HG03097 (cell line): ENCODE measurements around the gene ADARB2.

Source experiments
- ATAC-seq: cut with Tn5 transposase; IDR thresholded peaks from one replicate; pipeline ENCODE4 v1.9.1; 2021; ENCODE audit not compliant: unreplicated experiment, low FRiP score

Gene ADARB2

GRCh38 chr10:1311726-1312125 is 425.6 kb downstream of the ADARB2 start:
- ATAC-seq = no peak

- ATAC-seq = no peak
Observed at GRCh38 chr10:1310271-1310789, 427.0 kb downstream of the ADARB2 start.

GRCh38 chr10:1309617-1310270 is 427.6 kb downstream of the ADARB2 start:
- no peak for ATAC-seq

- ATAC-seq = no peak
Observed at GRCh38 chr10:1308962-1309616, 428.2 kb downstream of the ADARB2 start.

- ATAC-seq = no peak
Observed at GRCh38 chr10:1308173-1308961, 429.0 kb downstream of the ADARB2 start.

GRCh38 chr10:1301143-1301542 is 436.2 kb downstream of the ADARB2 start:
- no peak for ATAC-seq

- ATAC-seq = no peak
Observed at GRCh38 chr10:1300218-1300617, 437.1 kb downstream of the ADARB2 start.

GRCh38 chr10:1299041-1299726 is 438.1 kb downstream of the ADARB2 start:
- no peak for ATAC-seq

- ATAC-seq = no peak
Observed at GRCh38 chr10:1297566-1298301, 439.6 kb downstream of the ADARB2 start.

GRCh38 chr10:1295756-1296480 is 441.4 kb downstream of the ADARB2 start:
- ATAC-seq = no peak

- ATAC-seq = no peak
Observed at GRCh38 chr10:1294748-1295147, 442.6 kb downstream of the ADARB2 start.

GRCh38 chr10:1293636-1294435 is 443.5 kb downstream of the ADARB2 start:
- ATAC-seq = no peak

GRCh38 chr10:1293157-1293556 is 444.2 kb downstream of the ADARB2 start:
- no peak for ATAC-seq

GRCh38 chr10:1292611-1293031 is 444.7 kb downstream of the ADARB2 start:
- ATAC-seq = no peak

- ATAC-seq = no peak
Observed at GRCh38 chr10:1291178-1292090, 445.9 kb downstream of the ADARB2 start.

- ATAC-seq = no peak
Observed at GRCh38 chr10:1290071-1290471, 447.3 kb downstream of the ADARB2 start.

- no peak for ATAC-seq
Observed at GRCh38 chr10:1289591-1289990, 447.7 kb downstream of the ADARB2 start.

GRCh38 chr10:1287971-1288401 is 449.3 kb downstream of the ADARB2 start:
- no peak for ATAC-seq
